Astrocyte of the cerebellum (primary cell): ENCODE results near the gene RELN.

Source experiments
- DNase-seq: peaks from one replicate; pipeline ENCODE4 v3.0.0-alpha.2; 2011; ENCODE audit warnings: low read depth
- H3K4me3 ChIP-seq: 2 replicates; pipeline ENCODE4 v1.5.1; 2011; ENCODE audit warnings: mild to moderate bottlenecking, low read depth, low read length, moderate library complexity
- CTCF ChIP-seq: IDR thresholded peaks from 2 replicates; pipeline ENCODE4 v1.5.1; 2012; ENCODE audit warnings: low read length, low read depth, moderate library complexity, mild to moderate bottlenecking; ENCODE audit errors: missing control alignments
- in situ Hi-C: cut with HindIII; loops from 2 replicates; pipeline ENCODE4 v1.10.0; 2017; ENCODE audit warnings: low sequenced_read_pairs

RELN gene

GRCh38 chr7:103632972-103633371 is 356.5 kb downstream of the RELN start:
- DNase-seq, result peak; percentile 23
- no peak overlapping the region for H3K4me3 ChIP-seq
- no peak for TF ChIP-seq CTCF
- in situ Hi-C loops, result no loop called here

GRCh38 chr7:103632005-103632639 is 357.3 kb downstream of the RELN start:
- no peak for DNase-seq

GRCh38 chr7:103630318-103630717 is 359.1 kb downstream of the RELN start:
- in situ Hi-C loops, result no loop called here
- no peak for DNase-seq
- no peak for TF ChIP-seq CTCF
- H3K4me3 ChIP-seq, result no peak overlapping the region

More at GRCh38 chr7:103632005-103632639, 357.3 kb downstream of the RELN start:
- H3K4me3 ChIP-seq, result no peak overlapping the region
- no peak for TF ChIP-seq CTCF
- in situ Hi-C loops, result no loop called here

- in situ Hi-C loops, result no loop called here
- no peak overlapping the region for H3K4me3 ChIP-seq
- TF ChIP-seq CTCF, result no peak
- no peak for DNase-seq
Measured at GRCh38 chr7:103628742-103629141, 360.7 kb downstream of the RELN start.

DNA sequence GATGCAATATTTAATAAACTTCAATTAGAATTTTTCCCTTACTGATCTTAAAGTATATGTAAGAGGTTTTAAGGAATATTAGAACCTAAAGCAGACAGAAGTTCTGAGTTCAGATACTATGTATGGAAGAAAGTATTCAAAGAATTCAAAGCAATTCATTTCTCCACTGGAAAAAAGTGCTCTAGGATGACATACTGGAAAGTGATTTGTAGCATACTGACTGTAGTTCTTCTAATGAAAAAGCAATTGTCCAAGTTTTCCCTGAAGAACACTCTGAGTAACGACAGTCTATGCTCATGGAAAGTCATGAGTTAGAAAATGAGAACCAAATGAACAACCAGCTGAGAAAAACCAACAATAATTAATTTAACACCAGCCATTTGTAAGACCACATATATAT is 362.7 kb downstream of the RELN start:
- no peak for DNase-seq
- no peak for TF ChIP-seq CTCF
- in situ Hi-C loops, result no loop called here
- no peak overlapping the region for H3K4me3 ChIP-seq

GRCh38 chr7:103622274-103622673 is 367.2 kb downstream of the RELN start:
- H3K4me3 ChIP-seq, result no peak overlapping the region
- no peak for DNase-seq
- in situ Hi-C loops, result no loop called here
- TF ChIP-seq CTCF, result no peak
